GM19372 (cell line): Measurements from ENCODE around the gene SPECC1L.

Source experiments
- ATAC-seq: cut with Tn5 transposase; IDR thresholded peaks from one replicate; pipeline ENCODE4 v1.9.1; 2021; ENCODE audit warnings: mild to moderate bottlenecking, low read depth, moderate library complexity; ENCODE audit not compliant: unreplicated experiment

SPECC1L gene

GRCh38 chr22:24457894-24458420 is 187.3 kb downstream of the SPECC1L start:
- ATAC-seq, result no peak

GRCh38 chr22:24459911-24460310 is 189.3 kb downstream of the SPECC1L start:
- ATAC-seq, result no peak

- no peak for ATAC-seq
Observed at GRCh38 chr22:24460418-24461089, 189.9 kb downstream of the SPECC1L start.

- ATAC-seq, result no peak
Observed at GRCh38 chr22:24463071-24463760, 192.6 kb downstream of the SPECC1L start.

- ATAC-seq, result no peak
Observed at GRCh38 chr22:24465566-24465965, 194.9 kb downstream of the SPECC1L start.

GRCh38 chr22:24465975-24466374 is 195.3 kb downstream of the SPECC1L start:
- ATAC-seq, result no peak

GRCh38 chr22:24466716-24467328 is 196.2 kb downstream of the SPECC1L start:
- no peak for ATAC-seq

GRCh38 chr22:24467340-24467739 is 196.7 kb downstream of the SPECC1L start:
- ATAC-seq, result no peak
